DMS153 treated with DMSO at 0.1 percent for 48 hours (cell line): ENCODE data around the gene NUAK1.

ENCODE experiments used
- DNase-seq: peaks from one replicate; lab custom pipeline; 2025; ENCODE audit not compliant: unreplicated experiment; lab: John Stamatoyannopoulos, UW

Gene NUAK1

GRCh38 chr12:106132175-106133135, 6.3 kb downstream of the NUAK1 start:
- DNase-seq = no peak

GRCh38 chr12:106131676-106132075, 7.1 kb downstream of the NUAK1 start:
- no peak for DNase-seq

DNA sequence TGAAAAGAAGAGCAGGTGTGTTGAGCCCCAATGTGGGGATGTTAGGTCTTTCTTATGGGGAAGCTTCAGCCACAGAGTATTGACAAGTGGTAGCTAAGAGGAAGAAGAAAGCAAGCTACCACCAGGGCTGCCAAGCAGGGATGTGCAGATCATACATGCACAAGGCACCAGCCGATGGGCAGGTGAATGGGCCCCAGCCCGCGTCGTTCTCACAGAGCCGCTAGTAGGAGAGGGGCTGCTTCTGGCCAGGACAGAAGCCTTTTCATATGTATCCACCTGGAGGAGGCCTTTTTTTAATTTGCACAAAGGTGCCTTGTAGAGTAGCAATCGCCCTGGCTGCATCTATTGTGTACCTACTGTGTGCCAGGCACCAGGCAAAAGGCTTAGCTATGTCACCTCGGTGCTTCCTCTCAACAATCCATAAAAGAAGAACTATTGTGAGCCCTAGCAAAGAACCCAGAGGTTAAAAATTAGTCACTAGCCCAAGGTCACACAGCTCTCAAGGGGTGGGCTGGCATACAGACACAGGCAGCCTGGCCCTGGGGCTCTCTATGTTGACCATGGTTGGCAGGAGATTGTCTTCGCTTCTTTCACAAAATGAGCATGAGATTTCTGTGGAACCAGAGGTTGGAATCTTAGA, 8.2 kb downstream of the NUAK1 start:
- DNase-seq = no peak

DNA sequence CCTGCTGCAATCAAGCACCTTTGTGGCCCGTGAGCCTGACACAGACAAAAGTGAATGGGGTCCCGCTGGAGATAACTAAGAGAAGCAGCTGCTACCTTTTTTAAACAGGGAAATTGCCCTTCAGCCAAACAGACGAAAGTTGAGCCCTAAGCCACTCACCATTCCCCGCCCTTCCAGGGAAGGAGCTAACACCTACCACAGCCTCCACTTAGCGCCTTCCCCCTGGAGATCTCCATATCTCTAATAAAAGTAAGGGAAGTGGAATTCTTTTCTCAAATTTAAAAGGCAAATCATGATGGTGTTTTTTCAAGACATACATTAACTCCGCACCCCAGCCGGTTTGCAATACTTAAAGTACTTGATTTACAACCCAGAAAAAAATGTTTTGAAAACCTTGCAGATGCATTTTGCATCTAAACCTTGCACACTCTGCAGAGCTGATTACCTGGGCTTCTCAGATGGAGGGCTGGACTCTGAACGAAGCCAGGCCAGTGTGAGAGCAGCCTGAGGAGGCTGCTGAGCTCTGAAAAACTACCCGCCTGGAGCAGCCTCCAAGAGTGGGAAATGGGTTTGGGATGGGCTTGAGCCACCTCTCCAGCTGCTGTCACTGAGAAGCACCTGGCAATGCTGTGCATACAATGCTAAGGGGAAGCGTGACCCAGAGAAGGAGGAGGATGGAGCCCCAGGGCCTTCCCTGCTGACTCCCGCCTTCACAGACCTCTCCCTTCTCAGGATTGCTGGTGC, 10.0 kb downstream of the NUAK1 start:
- peak; percentile 58 for DNase-seq

GRCh38 chr12:106127338-106128126, 11.2 kb downstream of the NUAK1 start:
- no peak for DNase-seq

GRCh38 chr12:106126441-106127337, 12.1 kb downstream of the NUAK1 start:
- no peak for DNase-seq

DNA sequence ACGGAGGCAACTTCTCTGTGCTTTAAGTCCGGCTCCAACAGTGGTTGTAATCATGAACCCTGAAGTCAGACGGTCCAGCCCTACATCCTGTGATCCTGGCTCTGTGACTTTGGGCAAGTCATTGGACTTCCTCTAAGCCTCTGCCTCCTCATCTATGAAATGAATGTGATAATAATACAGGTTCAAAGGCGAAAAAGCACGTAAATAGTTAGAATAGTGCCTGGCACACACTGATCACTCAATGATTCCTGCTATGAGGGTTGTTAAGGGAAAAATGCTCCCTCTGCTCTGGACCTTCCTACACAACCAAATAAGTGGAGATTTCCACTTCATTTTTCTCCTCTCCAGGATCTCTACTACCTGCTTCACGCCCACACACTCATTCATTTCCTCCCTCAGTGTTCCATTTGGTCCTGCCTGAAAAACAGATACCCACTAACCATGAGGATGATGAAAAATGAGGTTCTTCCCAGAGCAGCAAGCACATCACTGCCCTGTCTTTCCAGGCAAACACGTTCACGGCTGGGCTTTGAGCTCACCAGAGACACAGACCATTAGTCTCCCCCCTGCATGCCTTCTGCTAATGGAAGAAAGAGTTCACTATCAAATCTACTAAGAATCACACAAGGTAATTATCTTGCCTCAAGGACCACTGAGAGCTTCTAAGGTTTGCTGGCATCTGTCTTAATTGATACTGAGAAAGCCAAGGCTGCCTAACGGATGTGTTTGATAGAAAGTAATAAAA, 13.2 kb downstream of the NUAK1 start:
- DNase-seq = no peak

DNA sequence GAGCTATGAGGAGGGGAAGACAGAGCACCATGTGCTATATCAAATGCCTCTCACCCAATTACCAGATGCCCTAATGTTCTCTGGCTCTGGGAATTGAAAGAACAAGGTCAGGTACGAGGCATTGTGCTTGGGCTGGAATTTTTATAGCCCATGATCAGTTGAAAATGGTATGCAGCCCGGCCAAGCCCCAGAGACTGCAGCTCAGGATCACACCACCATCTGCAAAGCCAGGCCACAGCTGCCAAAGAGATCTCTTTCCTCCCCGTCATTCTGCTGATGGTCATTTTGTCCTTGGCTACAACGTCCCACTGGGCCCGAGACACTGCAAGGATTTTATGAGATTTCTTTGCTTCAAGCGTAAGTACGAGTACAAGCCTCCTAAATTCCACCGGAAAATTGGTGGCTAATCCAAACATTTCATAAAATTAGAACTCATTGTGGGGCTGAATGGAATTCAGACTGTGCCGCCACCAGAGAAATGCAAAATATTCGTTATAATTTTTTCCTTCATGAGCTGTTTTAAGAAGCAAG, 15.1 kb downstream of the NUAK1 start:
- DNase-seq = no peak

DNA sequence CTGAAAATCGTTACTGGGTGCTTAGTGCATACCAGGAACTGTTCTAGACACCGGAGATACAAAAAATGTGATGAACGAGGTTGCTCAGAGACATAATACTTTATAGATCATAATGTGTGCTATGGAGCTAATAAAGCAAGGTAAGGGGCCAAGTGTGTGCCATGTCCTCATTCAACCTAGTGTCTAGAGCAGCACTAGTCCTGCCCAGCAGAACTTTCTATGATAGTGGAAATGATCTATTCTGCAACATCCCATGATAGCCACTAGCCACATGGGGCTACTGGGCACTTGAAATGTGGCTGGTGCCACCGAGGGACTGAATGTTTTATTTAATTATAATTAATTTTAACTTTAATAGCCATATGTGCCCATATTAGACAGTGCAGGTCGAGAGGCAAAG, 15.6 kb downstream of the NUAK1 start:
- no peak for DNase-seq

- no peak for DNase-seq
Observed at GRCh38 chr12:106122004-106122403, 16.8 kb downstream of the NUAK1 start.

GRCh38 chr12:106120519-106121105, 18.1 kb downstream of the NUAK1 start:
- no peak for DNase-seq

GRCh38 chr12:106119301-106119700, 19.5 kb downstream of the NUAK1 start:
- DNase-seq = no peak

DNA sequence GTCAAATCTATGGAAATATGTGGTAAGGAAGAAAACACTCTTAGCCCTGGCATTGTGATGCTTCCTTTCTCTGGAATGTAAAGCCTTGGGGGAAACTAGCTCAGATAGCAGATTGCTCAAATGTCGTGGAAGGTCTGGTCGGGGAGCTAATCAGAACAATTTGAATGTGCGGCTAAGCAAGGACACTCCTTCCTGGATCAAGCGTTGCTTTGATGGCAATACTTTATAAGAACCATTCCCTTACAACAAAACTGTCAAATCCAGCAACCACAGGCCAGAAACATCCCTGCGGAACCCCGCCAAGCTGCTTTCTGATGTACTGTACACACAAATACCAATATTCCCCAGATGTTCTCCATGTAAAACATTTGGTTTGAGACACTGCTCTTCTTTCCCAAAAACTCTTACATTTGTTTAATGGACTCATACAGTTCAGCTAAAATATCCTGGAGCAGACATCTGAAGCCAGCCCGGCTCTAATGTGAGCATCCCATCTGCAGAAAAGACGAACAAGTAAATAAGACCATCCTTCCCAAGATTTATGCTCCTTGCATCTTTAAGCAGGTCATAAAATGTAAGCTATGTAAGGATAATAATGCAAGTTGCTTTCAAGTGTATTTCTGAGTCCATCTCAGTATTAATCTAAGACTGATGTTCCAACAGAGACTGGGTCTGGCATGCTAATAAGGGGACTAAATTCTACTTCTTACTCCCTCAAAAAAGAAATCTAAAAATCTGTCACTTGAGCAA, 20.2 kb downstream of the NUAK1 start:
- DNase-seq = no peak

- DNase-seq = no peak
Observed at GRCh38 chr12:106115440-106115839, 23.3 kb downstream of the NUAK1 start.

GRCh38 chr12:106114447-106115068, 24.2 kb downstream of the NUAK1 start:
- no peak for DNase-seq

- no peak for DNase-seq
Observed at GRCh38 chr12:106113824-106114446, 24.8 kb downstream of the NUAK1 start.

DNA sequence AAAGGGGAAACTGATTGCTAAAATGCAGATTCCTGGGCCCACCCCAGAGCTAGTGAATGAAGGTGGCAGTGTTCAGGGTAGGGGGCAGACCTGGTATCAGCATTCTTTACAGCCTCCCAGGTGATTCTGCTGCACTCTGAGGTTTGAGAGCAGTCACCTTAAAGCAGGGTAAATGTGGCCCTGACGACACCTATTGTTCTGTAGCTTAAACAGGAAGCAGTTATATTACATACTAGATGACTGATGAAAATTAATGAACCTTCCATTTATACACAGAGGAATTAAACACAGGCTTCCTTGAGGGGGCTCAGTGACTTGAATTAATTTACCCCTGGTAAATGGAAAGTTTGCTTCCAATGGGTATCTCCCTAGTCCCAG, 25.3 kb downstream of the NUAK1 start:
- DNase-seq = peak; percentile 59
